CD8-positive, alpha-beta memory T cell (primary cell): ENCODE results near the gene PTGR1. TPM values are rescaled to one million over a fixed set of nuclear protein-coding genes. Genes with fewer than 3 reads are reported as not detected.
A peak's percentile ranks its signal among the peaks of the same experiment; 100 is the strongest.
"Not testable (repeated sequence)": the region's sequence is repeated elsewhere in the genome, so short reads cannot be mapped to it uniquely, and the experiment has no call there.

Experiments
- CTCF ChIA-PET: fragments of 350-600 bp; sonication (Branson Sonifier 250); formaldehyde crosslinking; loops from one replicate; lab custom pipeline; 2021; ENCODE audit warnings: antibody characterized with exemption; lab: Charles Lee
- POLR2A ChIA-PET: fragments of 350-600 bp; sonication (Branson Sonifier 250); formaldehyde crosslinking; loops from one replicate; lab custom pipeline; 2021; ENCODE audit warnings: antibody characterized with exemption; lab: Charles Lee
- DNase-seq, 5 donors: peaks; one replicate each; pipeline versions ENCODE4 v3.0.0 to v3.0.0-alpha.2; 2020 to 2022; ENCODE audit warnings: mixed read lengths in 1 of 5
- H3K27ac ChIP-seq: one replicate; pipeline ENCODE4 v1.7.0; 2013; ENCODE audit warnings: low read depth, mild to moderate bottlenecking, low read length, moderate library complexity
- H3K27me3 ChIP-seq: 2 replicates; pipeline ENCODE4 v1.7.0; 2013; ENCODE audit warnings: low read length, mild to moderate bottlenecking; ENCODE audit not compliant: insufficient read depth, poor library complexity, severe bottlenecking
- H3K36me3 ChIP-seq: 2 replicates; pipeline ENCODE4 v1.7.0; 2013; ENCODE audit warnings: mild to moderate bottlenecking, low read length, moderate library complexity; ENCODE audit not compliant: insufficient read depth
- H3K4me1 ChIP-seq: 2 replicates; pipeline ENCODE4 v1.7.0; 2013; ENCODE audit warnings: mild to moderate bottlenecking, low read length, moderate library complexity; ENCODE audit not compliant: insufficient read depth
- H3K4me3 ChIP-seq: 2 replicates; pipeline ENCODE4 v1.7.0; 2013; ENCODE audit warnings: mild to moderate bottlenecking, low read length
- H3K9me3 ChIP-seq: 2 replicates; pipeline ENCODE4 v1.7.0; 2013; ENCODE audit warnings: mild to moderate bottlenecking, low read length
- H3K27ac Mint-ChIP-seq, 8 donors: one replicate each; pipeline ENCODE4 v1.8.0; 2020 to 2021; ENCODE audit warnings: mixed read lengths in 8 of 8, mild to moderate bottlenecking in 6 of 8, inconsistent platforms in 3 of 8, moderate library complexity in 3 of 8
- H3K27me3 Mint-ChIP-seq, 2 donors: one replicate each; pipeline ENCODE4 v1.8.0; 2020 to 2021; ENCODE audit warnings: mixed read lengths in 2 of 2, mild to moderate bottlenecking in 1 of 2, moderate library complexity in 1 of 2
- H3K36me3 Mint-ChIP-seq, 3 donors: one replicate each; pipeline ENCODE4 v1.8.0; 2020 to 2021; ENCODE audit warnings: mixed read lengths in 3 of 3, inconsistent platforms in 1 of 3, mild to moderate bottlenecking in 1 of 3
- H3K4me1 Mint-ChIP-seq, 3 donors: one replicate each; pipeline ENCODE4 v1.8.0; 2020 to 2021; ENCODE audit warnings: mixed read lengths in 3 of 3, inconsistent platforms in 1 of 3, mild to moderate bottlenecking in 1 of 3
- H3K4me3 Mint-ChIP-seq, 7 donors: one replicate each; pipeline ENCODE4 v1.8.0; 2020 to 2021; ENCODE audit warnings: mixed read lengths in 7 of 7, mild to moderate bottlenecking in 6 of 7, moderate library complexity in 4 of 7, inconsistent platforms in 2 of 7
- H3K9me3 Mint-ChIP-seq, 5 donors: one replicate each; pipeline ENCODE4 v1.8.0; 2020 to 2022; ENCODE audit warnings: mixed read lengths in 5 of 5, mild to moderate bottlenecking in 3 of 5, moderate library complexity in 2 of 5, inconsistent platforms in 1 of 5
- polyA plus RNA-seq: library from polyadenylated mRNA; unstranded; fragments of 300-500 nt; fragmentation: Illumina TruSeq; gene quantifications from one replicate; pipeline ENCODE4 v1.2.3, GENCODE V29; 2021
- total RNA-seq, 2 experiments: library from RNA; stranded (reverse); gene quantifications; one replicate each; pipeline ENCODE4 v1.2.3, GENCODE V29; 2021

Gene PTGR1
- total and polyA plus RNA-seq, 3 experiments from 2014 or later: 0.62 to 0.96 TPM; not detected in 1

DNA sequence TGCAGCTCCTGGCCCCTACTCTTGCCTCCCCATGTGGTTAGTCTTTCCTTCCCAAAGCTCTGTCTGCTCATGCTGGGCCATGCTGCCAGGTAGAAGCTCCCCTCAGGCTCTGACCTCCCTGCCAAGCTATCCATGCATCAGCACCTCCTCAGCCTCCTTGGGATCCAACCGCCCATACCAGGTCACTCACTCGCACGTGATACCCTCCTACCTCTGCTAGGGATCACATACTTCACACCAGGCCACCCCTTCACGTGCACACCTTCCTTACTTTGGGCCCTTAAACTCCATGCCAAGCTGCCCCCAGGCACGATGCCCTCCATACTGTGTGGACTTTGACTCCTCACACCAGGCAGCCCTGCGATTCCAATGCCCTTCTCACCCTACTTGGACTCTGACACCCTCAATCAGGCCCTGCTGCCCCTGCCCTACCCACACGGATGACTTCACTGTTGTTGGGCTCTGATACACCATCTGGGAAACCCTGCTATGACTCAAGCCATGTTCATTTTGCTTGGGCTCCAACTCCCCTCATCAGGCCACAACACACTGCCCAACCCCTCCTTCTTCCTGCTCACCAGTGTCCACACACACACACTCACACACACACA lies 40.3 kb downstream of the PTGR1 start:
- no peak for DNase-seq
- Histone ChIP-seq H3K27ac (no peak overlapping the region), H3K4me3 (no peak overlapping the region), H3K36me3 (no peaks in the 10 kb centered on the region), H3K9me3 (no peaks in the 10 kb centered on the region), H3K4me1 (no peaks in the 10 kb centered on the region), H3K27me3 (no peaks in the 10 kb centered on the region)
- Mint-ChIP-seq H3K4me3 (no peak overlapping the region), H3K27me3 (peaks cover 3 to 4% of the 10 kb centered on the region in 2 donors), H3K36me3 (peaks cover 8 to 42% (median 22%) of the 10 kb centered on the region in 3 donors), H3K9me3 (peaks cover 25 to 70% (median 60%) of the 10 kb centered on the region in 5 donors), H3K27ac (peak overlapping the region in 1 of 8 donors; percentile 0), H3K4me1 (no peaks in the 10 kb centered on the region)
- ChIA-PET POLR2A (no interaction called here), CTCF (no interaction called here)

DNA sequence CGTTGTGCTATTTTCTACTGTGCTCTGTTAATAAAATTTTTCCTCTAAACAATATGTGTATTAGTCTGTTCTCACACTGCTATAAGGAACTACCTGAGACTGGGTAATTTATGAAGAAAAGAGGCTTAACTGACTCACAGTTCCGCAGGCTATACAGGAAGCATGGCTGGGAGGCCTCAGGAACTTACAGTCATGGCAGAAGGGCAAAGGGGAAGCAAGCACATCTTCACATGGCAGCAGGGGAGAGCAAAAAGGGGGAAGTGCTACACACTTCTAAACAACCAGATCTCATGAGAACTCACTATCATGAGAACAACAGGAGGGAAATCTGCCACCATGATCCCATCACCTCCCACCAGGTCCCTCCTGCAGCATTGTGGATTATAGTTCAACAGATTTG lies 44.0 kb downstream of the PTGR1 start:
- H3K27me3 Mint-ChIP-seq, H3K4me3 ChIP-seq, H3K4me1 Mint-ChIP-seq, DNase-seq, H3K27ac ChIP-seq, H3K27me3 ChIP-seq, POLR2A ChIA-PET, H3K4me1 ChIP-seq, CTCF ChIA-PET, H3K27ac Mint-ChIP-seq, H3K9me3 ChIP-seq, H3K36me3 ChIP-seq, H3K4me3 Mint-ChIP-seq: not testable (repeated sequence)
- Mint-ChIP-seq H3K36me3 (peaks cover 8 to 58% (median 36%) of the 10 kb centered on the region in 3 donors), H3K9me3 (peaks cover 40 to 82% (median 71%) of the 10 kb centered on the region in 5 donors)

DNA sequence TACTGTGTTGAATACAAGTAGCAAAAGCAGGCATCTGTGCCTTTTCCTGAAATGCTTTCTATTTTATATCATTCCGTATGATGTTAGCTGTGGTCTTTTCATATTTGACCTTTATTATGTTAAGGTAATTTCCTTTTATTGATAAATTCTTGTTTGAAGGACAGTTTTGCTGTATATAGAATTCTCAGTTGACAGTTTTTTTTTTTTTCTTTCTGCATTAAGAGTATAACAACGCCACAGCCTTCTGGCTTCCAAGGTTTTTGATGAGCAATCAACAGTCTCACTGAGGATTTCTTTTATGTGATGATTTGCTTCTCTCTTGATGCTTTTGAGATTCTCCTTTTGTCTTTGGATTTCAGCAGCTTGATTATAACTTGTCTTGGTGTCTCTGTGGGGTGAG lies 50.8 kb downstream of the PTGR1 start:
- Histone ChIP-seq H3K4me1 (no peaks in the 10 kb centered on the region), H3K27ac (no peak overlapping the region), H3K27me3 (no peaks in the 10 kb centered on the region), H3K9me3 (peaks cover 45% of the 10 kb centered on the region), H3K4me3 (no peak overlapping the region), H3K36me3 (no peaks in the 10 kb centered on the region)
- Mint-ChIP-seq H3K9me3 (peaks cover 63 to 89% (median 84%) of the 10 kb centered on the region in 5 donors), H3K36me3 (peaks cover 14 to 74% (median 66%) of the 10 kb centered on the region in 3 donors), H3K4me3 (no peak overlapping the region), H3K4me1 (no peaks in the 10 kb centered on the region), H3K27ac (no peak overlapping the region), H3K27me3 (no peaks in the 10 kb centered on the region)
- DNase-seq: no peak
- ChIA-PET POLR2A (no interaction called here), CTCF (no interaction called here)

DNA sequence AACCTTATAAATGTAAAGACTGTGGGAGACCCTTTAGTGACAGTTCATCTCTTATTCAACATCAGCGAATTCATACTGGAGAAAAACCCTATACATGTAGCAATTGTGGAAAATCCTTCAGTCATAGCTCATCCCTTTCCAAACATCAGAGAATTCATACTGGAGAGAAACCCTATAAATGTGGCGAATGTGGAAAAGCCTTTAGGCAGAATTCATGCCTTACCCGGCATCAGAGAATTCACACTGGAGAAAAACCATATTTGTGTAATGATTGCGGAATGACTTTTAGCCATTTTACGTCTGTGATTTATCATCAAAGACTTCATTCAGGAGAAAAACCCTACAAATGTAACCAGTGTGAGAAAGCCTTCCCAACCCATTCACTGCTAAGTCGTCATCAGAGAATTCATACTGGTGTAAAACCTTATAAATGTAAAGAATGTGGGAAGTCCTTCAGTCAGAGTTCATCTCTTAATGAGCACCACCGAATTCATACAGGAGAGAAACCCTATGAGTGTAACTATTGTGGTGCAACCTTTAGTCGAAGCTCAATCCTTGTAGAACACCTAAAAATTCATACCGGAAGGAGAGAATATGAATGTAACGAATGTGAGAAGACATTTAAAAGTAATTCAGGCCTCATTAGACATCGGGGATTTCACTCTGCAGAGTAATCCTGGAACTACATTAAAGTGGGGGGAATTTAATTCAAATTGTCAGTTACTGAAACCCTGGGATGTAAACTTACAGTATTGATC lies 56.8 kb downstream of the PTGR1 start:
- H3K9me3 Mint-ChIP-seq: peaks cover 62 to 95% (median 87%) of the 10 kb centered on the region in 5 donors
- H3K27me3 Mint-ChIP-seq: no peaks in the 10 kb centered on the region

DNA sequence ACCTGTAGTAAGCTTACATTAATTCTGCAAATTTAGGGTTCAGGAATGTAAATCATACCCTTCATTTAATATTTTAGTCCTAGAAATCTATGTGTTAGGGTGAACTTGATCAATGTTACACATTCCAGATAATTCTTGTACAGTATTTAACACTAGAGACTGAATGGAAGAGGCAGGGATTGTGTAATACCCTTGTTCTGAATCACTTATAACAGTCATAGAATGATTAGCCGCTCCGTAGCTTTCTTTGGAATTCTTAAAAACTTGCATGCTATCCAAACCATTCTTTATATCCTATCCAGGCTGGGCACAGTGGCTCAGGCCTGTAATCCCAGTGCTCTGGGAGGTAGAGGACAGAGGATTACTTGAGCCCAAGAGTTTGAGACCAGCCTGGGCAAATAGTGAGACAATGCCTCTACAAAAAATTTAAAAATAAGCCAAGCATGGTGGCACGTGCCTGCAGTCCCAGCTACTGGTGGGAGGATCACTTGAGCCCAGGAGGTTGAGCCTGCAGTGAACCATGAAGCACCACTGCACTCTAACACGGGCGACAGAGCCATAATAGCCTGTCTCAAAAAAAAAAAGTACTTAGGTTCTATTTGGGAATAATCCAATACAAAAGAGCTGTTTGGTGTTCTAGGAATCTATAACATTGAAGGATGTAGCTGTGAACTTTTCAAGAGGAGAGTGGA lies 66.2 kb downstream of the PTGR1 start:
- Histone ChIP-seq H3K27ac (no peak overlapping the region), H3K36me3 (no peaks in the 10 kb centered on the region), H3K4me3 (no peak overlapping the region), H3K27me3 (no peaks in the 10 kb centered on the region), H3K9me3 (peaks cover 5% of the 10 kb centered on the region), H3K4me1 (no peaks in the 10 kb centered on the region)
- no peak overlapping the region for H3K27ac Mint-ChIP-seq
- H3K27me3 Mint-ChIP-seq: no peaks in the 10 kb centered on the region
- ChIA-PET POLR2A (no interaction called here), CTCF (no interaction called here)
- H3K36me3 Mint-ChIP-seq: peaks cover 23 to 63% (median 63%) of the 10 kb centered on the region in 3 donors
- DNase-seq: no peak
- no peak overlapping the region for H3K4me3 Mint-ChIP-seq
- H3K4me1 Mint-ChIP-seq: no peaks in the 10 kb centered on the region
- peaks cover 11 to 48% (median 33%) of the 10 kb centered on the region in 5 donors for H3K9me3 Mint-ChIP-seq

More for the DNA sequence above, 56.8 kb downstream of the PTGR1 start:
- H3K4me1 ChIP-seq: no peaks in the 10 kb centered on the region
- Mint-ChIP-seq H3K36me3 (peaks cover 20 to 82% (median 66%) of the 10 kb centered on the region in 3 donors), H3K4me1 (no peaks in the 10 kb centered on the region), H3K4me3 (no peak overlapping the region), H3K27ac (no peak overlapping the region)
- no peak overlapping the region for H3K4me3 ChIP-seq
- H3K27me3 ChIP-seq: no peaks in the 10 kb centered on the region
- H3K9me3 ChIP-seq: peaks cover 53% of the 10 kb centered on the region
- H3K27ac ChIP-seq: no peak overlapping the region
- POLR2A ChIA-PET: no interaction called here
- peaks cover 13% of the 10 kb centered on the region for H3K36me3 ChIP-seq
- CTCF ChIA-PET: no interaction called here
- no peak for DNase-seq

DNA sequence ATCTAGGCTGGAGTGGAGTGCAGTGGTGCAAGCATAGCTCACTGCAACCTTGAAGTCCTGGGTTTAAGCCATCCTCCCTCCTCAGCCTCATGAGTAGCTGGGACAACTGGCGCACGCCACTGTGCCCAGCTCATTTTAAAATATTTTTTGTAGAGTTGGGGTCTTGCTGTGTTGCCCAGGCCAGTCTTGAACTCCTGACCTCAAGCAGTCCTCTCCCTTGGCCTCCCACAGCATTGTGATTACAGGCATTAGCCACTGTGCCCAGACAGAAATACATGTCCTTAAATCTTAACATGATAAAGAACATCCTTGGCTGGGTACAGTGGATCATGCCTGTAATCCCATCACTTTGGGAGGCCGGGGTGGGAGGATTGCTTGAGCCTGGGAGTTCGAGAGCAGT lies 67.7 kb downstream of the PTGR1 start:
- H3K4me1 Mint-ChIP-seq: peaks cover 0 to 8% (median 7%) of the 10 kb centered on the region in 3 donors
- no peaks in the 10 kb centered on the region for H3K4me1 ChIP-seq
- H3K4me3 ChIP-seq: no peak overlapping the region
- no peaks in the 10 kb centered on the region for H3K27me3 Mint-ChIP-seq
- H3K9me3 Mint-ChIP-seq: peaks cover 7 to 33% (median 24%) of the 10 kb centered on the region in 5 donors
- no peak for DNase-seq
- no peaks in the 10 kb centered on the region for H3K27me3 ChIP-seq
- no peaks in the 10 kb centered on the region for H3K36me3 ChIP-seq
- H3K4me3 Mint-ChIP-seq: no peak overlapping the region
- H3K9me3 ChIP-seq: peaks cover under 1% of the 10 kb centered on the region
- POLR2A ChIA-PET: no interaction called here
- no peak overlapping the region for H3K27ac ChIP-seq
- peaks cover 23 to 61% (median 52%) of the 10 kb centered on the region in 3 donors for H3K36me3 Mint-ChIP-seq
- CTCF ChIA-PET: no interaction called here
- H3K27ac Mint-ChIP-seq: no peak overlapping the region

DNA sequence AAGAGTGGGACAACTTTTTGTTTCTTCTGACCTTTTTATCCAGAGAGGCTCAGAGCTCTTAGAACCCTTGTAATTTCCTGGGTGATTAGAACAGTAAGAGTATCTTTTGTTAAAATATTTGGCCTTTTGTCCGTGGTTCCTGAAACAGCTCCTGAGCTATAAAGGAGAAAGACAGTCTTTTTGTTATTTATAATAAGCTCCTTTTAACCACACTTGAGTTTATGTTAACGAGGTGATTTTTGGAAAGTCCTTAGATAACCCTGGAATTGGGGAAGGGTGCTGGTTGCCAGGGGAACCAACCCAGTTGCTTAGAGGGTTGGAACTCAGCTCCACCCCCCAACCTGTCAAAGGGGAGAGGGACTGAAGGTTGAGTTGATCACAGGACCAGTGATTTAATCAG lies 69.7 kb downstream of the PTGR1 start:
- no peaks in the 10 kb centered on the region for H3K27me3 Mint-ChIP-seq
- H3K27ac Mint-ChIP-seq: no peak overlapping the region
- H3K9me3 Mint-ChIP-seq: peaks cover 4 to 23% (median 16%) of the 10 kb centered on the region in 5 donors
- CTCF ChIA-PET: no interaction called here
- POLR2A ChIA-PET: no interaction called here
- Histone ChIP-seq H3K36me3 (no peaks in the 10 kb centered on the region), H3K4me3 (no peak overlapping the region), H3K9me3 (no peaks in the 10 kb centered on the region), H3K4me1 (peaks cover 9% of the 10 kb centered on the region), H3K27me3 (no peaks in the 10 kb centered on the region), H3K27ac (no peak overlapping the region)
- peaks cover 16 to 52% (median 39%) of the 10 kb centered on the region in 3 donors for H3K36me3 Mint-ChIP-seq
- H3K4me1 Mint-ChIP-seq: peaks cover 12 to 24% (median 21%) of the 10 kb centered on the region in 3 donors
- H3K4me3 Mint-ChIP-seq: no peak overlapping the region
- no peak for DNase-seq

DNA sequence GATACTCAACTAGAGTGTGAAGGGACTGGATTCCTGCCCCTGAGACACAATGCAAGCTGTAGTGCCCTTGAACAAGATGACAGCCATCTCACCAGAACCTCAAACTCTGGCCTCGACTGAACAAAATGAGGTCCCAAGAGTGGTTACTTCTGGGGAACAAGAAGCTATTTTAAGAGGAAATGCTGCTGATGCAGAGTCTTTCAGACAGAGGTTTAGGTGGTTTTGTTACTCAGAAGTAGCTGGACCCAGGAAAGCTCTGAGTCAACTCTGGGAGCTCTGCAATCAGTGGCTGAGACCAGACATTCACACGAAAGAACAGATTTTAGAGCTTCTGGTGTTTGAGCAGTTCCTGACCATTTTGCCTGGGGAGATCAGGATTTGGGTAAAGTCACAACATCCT lies 72.1 kb downstream of the PTGR1 start:
- peaks cover 0 to 3% (median 2%) of the 10 kb centered on the region in 5 donors for H3K9me3 Mint-ChIP-seq
- H3K4me3 Mint-ChIP-seq: no peak overlapping the region
- H3K27me3 Mint-ChIP-seq: peaks cover 0 to 2% of the 10 kb centered on the region in 2 donors
- Histone ChIP-seq H3K9me3 (no peaks in the 10 kb centered on the region), H3K4me3 (no peak overlapping the region), H3K36me3 (no peaks in the 10 kb centered on the region), H3K4me1 (peaks cover 9% of the 10 kb centered on the region), H3K27ac (no peak overlapping the region), H3K27me3 (no peaks in the 10 kb centered on the region)
- CTCF ChIA-PET: no interaction called here
- POLR2A ChIA-PET: no interaction called here
- peaks cover 18 to 31% (median 30%) of the 10 kb centered on the region in 3 donors for H3K4me1 Mint-ChIP-seq
- H3K36me3 Mint-ChIP-seq: peaks cover 7 to 32% (median 16%) of the 10 kb centered on the region in 3 donors
- peak overlapping the region in 5 of 8 donors; percentile 5 to 67 (median 25) for H3K27ac Mint-ChIP-seq
- no peak for DNase-seq
